ENCODE measurements around the gene KRT37.

Gene KRT37

DNA sequence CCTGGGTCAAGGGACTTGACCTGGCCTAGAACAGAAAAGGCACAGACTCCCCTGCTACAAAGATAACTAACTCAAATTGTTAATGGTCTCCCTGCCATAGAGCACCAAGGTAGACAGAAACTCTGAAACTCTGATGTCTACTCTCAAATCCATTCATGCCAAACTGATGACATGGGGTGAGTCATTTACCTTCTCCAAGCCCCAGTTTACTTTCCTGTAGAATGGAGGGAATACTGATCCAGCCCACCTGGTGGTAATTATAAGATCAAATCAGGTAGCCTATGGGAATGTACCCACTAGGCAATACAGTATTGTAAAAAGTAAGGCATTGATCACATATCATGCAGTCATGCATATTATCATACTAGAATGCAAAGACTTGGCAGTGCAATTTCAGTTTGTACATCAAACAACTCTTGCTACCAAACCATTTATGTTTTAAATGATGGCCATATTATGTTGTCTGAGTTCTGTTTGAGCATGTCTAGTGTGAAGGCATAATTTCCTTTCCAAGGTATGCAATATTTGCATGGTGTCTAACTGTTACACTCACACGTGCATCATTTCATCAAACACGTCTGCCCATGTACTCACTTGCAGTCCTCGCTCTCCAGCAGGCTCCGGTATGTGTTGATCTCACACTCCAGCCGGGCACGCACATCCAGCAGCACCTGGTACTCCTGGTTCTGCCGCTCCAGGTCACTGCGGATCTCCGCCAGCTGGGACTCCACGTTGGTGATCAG, 30.0 kb downstream of the KRT37 start:
- DNase-seq (ENCODE audit: extremely low spot score) = no peak
- no peak for TF ChIP-seq CTCF (IDR thresholded peaks at IDR 0.05; ENCODE audit: control extremely low read depth, extremely low read depth, low read depth, missing control alignments)
- ChIA-PET CTCF (no interaction called here), POLR2A (no interaction called here)

GRCh38 chr17:41393826-41394225, 30.6 kb downstream of the KRT37 start:
- POLR2A ChIA-PET = no interaction called here
- no peak for TF ChIP-seq CTCF (IDR thresholded peaks at IDR 0.05; ENCODE audit: control extremely low read depth, extremely low read depth, low read depth, missing control alignments)
- CTCF ChIA-PET = no interaction called here
- no peak for DNase-seq (ENCODE audit: extremely low spot score)

- ChIA-PET CTCF (no interaction called here), POLR2A (no interaction called here)
- DNase-seq (ENCODE audit: extremely low spot score) = no peak
- TF ChIP-seq CTCF (IDR thresholded peaks at IDR 0.05; ENCODE audit: control extremely low read depth, extremely low read depth, low read depth, missing control alignments) = no peak
These were observed 31.1 kb downstream of the KRT37 start for GRCh38 chr17:41393294-41393693.

- POLR2A ChIA-PET = no interaction called here
These were observed 32.1 kb downstream of the KRT37 start for GRCh38 chr17:41392278-41392677.

GRCh38 chr17:41391535-41391934, 32.9 kb downstream of the KRT37 start:
- POLR2A ChIA-PET = no interaction called here
- CTCF ChIA-PET = interaction anchor here (1.0 to 2.0 kb wide), 3 partner anchors 10 to 535 kb away, joined by 3 to 4 read pairs (median 3); no protein-coding TSS in a partner anchor

More at GRCh38 chr17:41392278-41392677, 32.1 kb downstream of the KRT37 start:
- CTCF ChIA-PET = interaction anchor here (2.0 kb wide), 1 partner anchor 536 kb away, joined by 4 read pairs; no protein-coding TSS in a partner anchor
- DNase-seq (ENCODE audit: extremely low spot score) = no peak
- no peak for TF ChIP-seq CTCF (IDR thresholded peaks at IDR 0.05; ENCODE audit: control extremely low read depth, extremely low read depth, low read depth, missing control alignments)

GRCh38 chr17:41390411-41390938, 33.9 kb downstream of the KRT37 start:
- TF ChIP-seq CTCF (IDR thresholded peaks at IDR 0.05; ENCODE audit: control extremely low read depth, extremely low read depth, low read depth, missing control alignments) = no peak
- ChIA-PET POLR2A (no interaction called here), CTCF (interaction anchor here (1.0 to 2.0 kb wide), 3 partner anchors 9 to 534 kb away, joined by 3 to 4 read pairs (median 3); no protein-coding TSS in a partner anchor)
- no peak for DNase-seq (ENCODE audit: extremely low spot score)

More at GRCh38 chr17:41391535-41391934, 32.9 kb downstream of the KRT37 start:
- DNase-seq (ENCODE audit: extremely low spot score) = no peak
- no peak for TF ChIP-seq CTCF (IDR thresholded peaks at IDR 0.05; ENCODE audit: control extremely low read depth, extremely low read depth, low read depth, missing control alignments)
